GM18867 (cell line): ENCODE results near the gene CASR.

ENCODE experiments used
- ATAC-seq: cut with Tn5 transposase; IDR thresholded peaks from one replicate; pipeline ENCODE4 v1.9.1; 2021; ENCODE audit warnings: mild to moderate bottlenecking, moderate library complexity; ENCODE audit not compliant: unreplicated experiment

The CASR gene

GRCh38 chr3:122257644-122258364 is 74.3 kb downstream of the CASR start:
- no peak for ATAC-seq

GRCh38 chr3:122258757-122259371 is 75.4 kb downstream of the CASR start:
- ATAC-seq: peak; percentile 82

DNA sequence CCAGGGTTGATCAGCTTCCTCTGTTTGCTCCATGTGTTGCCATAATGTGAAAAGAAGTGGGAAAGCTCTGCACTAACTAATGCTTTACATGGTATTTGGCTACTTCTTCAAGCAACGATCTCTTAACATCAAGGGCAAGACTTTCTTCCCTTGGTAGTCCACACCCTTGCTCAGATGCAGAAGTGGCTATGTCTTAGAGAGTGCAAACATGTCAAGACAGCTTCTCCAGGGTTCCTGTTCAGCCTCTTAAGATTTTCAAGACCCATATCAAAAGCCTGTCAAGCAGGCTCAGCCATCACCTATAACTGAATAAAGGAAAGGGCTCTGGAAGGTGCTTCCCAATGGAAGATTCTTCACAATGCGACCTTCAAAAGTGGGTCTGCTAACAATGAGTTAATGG is 76.7 kb downstream of the CASR start:
- no peak for ATAC-seq

DNA sequence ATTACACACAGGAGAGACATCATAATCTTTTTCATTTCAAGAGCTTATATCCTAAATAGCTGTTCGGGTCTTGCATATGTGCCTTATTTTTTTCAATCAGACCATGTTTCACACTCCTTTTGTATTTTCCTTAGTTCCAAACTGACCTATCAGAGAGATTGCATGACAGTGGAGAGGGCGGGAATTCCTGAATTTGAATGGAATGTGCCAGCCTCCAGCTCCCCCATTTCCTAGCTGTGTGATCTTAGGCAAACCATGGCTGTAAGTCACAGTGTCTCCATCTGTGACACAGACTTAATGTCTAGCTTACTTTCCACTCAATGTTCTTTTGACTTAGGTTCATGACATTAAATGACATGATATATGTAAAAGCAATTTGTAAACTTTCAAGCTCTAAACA is 79.6 kb downstream of the CASR start:
- no peak for ATAC-seq

DNA sequence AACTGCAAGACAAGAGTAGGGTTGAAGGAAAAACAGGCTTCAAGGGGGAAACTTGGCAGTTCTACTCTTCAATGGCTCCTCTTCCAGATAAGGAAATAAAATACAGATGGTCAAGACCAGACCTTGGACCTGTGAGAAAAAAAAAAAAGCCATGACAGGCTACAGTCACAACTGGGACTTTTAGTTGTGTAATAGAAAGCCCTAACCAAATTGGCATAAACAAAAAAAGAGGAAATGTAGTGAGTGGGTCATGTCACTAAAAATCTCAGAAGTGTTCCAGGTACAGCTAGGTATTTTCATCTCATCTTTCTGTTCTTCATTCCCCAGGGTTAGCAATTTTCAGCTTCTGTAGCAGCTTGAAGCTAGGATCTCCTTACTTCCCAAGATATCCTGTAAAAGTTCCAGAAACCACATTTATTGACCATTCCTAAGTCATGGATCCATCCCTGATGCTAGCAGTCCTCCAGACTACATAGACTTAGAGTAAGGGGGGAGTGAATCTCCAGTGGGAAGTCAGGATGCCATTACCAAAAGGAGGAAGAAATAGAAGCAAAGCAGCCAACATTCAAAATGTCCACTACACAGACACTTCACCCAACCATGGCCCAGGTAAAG is 80.6 kb downstream of the CASR start:
- no peak for ATAC-seq

DNA sequence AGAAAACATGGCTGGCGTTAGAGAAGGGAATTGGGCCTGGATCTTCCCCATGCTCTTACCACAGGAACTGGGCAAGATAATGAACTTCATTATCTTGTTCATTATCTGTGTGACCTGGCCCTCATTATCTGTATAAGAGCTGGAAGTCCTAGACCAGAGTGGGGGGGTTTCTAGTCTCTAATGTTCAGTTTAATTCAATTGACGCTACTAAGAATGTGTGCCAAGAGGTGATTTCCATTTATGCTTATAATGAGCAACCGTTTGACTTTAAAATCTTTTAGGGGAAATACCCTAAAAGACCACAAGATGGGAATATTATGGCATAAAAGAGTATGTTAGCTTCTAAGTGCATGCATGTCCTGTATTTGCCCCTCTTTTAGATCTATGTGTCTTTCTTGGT is 82.5 kb downstream of the CASR start:
- ATAC-seq: no peak

DNA sequence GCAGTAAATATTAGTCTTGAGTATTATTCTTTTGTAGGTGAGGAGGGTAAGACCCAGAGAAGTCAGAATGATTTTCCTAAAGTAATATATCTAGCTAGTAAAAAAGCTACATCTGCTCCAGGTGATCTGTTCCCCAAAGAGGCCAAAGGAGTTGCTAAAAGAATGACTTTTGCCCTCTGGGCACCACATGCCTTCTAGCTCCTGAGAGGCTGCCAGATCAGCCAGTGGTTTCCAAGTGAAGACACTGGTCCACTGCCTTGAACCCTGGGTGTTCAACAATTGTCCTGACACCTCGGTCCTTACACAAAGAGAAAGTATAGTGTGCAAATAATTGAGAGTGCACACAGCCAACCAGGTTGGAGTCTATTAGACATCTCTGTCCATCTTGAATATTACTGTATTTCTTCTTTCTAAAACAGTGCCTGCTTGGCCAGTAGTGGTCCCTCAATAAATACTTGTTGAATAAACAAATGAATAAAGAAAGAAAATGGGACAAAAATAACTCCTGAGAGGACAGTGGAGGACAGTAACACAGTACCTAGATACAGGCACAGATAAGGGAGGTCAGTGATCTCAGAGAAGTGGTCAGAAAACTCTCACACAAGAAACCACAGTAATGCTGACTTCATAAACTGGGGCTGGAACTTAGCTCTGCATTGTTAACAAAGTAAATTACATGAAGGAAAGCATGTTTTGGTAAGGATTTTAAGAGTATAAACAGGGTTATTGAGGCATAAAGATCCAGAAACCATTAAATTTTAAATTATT is 85.0 kb downstream of the CASR start:
- no peak for ATAC-seq

- no peak for ATAC-seq
These were observed 85.6 kb downstream of the CASR start for GRCh38 chr3:122269045-122269444.

DNA sequence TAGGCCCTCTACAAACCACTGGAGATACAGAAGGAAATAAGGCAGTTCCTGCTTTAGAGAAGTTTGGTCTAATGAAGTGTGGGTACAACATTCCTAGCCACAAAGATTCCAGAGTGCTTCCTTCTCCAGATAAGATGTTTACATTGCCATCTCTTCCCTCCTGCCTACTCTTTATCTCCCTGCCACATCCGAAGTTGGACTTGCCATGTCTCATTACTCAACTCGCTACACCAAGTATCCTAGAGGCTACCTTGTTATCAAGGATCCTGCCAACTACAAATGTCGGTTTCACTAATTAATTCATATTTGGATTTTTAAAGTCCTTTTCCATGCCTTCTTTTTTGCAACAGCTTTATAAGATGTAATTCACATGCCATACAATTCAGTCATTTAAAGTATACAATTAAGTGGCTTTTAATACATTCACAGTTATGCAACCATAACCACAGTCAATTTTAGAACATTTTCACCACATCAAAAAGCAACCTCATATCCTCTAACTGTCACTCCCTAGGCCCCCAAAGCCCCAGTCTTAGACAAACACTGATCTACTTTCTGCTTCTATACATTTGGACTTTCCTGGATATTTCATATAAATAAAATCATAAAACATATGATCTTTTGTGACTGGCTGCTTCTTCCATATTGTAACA is 87.9 kb downstream of the CASR start:
- no peak for ATAC-seq

DNA sequence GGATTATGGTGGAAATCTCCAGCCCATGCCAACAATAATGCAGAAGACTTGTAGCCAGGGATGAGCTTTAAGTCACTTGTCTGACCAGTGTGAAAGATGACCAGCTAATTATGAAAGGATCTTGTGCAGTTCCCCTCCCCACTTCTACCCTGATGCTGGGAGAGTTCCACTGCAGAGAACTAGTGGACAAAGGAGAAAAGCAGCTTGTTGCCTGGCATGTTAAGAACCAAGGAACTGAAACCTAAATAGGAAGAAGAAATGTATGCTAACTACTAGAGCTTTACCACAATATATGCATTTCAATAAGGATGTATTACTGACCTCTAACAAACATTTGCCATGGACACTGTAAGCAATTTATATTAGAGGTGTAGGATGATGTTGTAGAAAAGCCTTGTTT is 89.4 kb downstream of the CASR start:
- ATAC-seq: no peak

- no peak for ATAC-seq
These were observed 90.0 kb downstream of the CASR start for GRCh38 chr3:122273498-122273897.

DNA sequence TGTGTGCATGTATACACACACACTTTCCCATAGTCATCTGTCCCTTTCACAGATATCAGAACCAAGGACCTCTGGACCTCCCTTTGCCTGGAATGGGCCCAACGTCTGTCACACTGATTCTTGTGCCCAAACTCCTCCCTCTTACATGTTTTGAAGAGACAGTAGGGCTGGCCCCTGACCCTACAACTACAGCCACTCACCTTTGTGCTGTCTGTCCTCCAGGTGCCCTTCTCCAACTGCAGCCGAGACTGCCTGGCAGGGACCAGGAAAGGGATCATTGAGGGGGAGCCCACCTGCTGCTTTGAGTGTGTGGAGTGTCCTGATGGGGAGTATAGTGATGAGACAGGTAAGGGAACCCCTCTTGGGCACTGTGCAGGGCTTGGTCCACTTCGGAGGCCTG is 98.4 kb downstream of the CASR start:
- ATAC-seq: no peak

- ATAC-seq: no peak
These were observed 100.5 kb downstream of the CASR start for GRCh38 chr3:122283796-122284445.

- no peak for ATAC-seq
These were observed 101.0 kb downstream of the CASR start for GRCh38 chr3:122284486-122284885.

GRCh38 chr3:122294359-122294758 is 110.9 kb downstream of the CASR start:
- ATAC-seq: no peak

DNA sequence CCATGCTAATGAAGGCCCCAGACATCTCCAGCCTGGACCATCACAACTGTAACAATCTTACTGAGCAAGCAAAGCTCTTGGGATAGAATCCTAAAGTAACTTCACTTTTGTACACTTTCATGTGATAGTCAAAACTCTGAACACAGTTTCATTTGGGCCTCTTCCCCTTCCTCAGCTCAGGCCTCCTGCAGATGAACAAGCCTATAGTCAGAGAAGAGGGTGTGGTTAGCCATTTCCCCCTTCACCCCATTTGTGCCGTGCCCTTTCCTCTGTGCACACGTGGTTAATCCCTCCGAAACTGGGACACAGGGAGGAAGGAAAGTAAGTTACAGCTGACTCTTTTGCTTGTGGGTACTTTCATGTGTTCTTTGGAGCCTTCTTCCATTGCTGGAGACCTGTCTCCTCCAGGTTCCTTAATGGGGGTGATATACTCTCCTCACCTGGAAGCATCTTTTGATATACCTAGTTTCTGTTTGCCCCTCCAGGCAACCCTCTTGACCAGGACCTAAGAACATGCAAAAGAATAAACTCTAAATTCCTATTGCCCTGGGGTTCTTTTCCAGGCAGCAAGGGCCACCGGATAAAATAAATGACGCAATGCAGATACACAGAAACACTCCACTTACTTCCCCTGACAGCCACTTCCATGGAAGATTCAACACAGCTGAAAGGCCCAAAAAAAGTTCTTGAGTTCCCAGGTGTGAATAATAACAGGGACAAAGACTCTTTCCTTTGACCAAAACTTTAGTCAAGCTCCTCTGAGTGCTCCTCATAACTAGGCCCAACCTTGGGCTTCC is 112.0 kb downstream of the CASR start:
- no peak for ATAC-seq

GRCh38 chr3:122298239-122298638 is 114.8 kb downstream of the CASR start:
- peak; percentile 82 for ATAC-seq

GRCh38 chr3:122299215-122299614 is 115.7 kb downstream of the CASR start:
- no peak for ATAC-seq

- no peak for ATAC-seq
These were observed 116.5 kb downstream of the CASR start for GRCh38 chr3:122299872-122300460.
